Measurements from ENCODE around the gene BEX2.

The BEX2 gene

DNA sequence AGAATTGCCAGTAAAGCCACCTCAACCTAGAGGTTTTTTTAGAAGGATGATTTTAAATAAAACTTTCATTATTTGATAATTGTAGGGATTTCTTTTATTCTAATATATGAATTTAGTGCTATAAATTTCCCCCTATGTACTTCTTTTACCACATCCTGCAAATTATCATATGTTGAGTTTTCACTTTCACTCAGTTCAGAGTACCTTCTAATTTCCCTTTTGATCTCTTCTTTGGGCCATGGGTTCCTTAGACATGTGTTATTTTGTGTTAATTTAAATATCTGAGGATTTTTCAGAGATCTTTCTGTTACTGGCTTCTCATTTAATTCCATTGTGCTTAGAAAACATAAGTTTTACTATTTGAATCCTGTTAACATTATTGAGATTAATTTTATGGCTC lies 6.1 kb downstream of the BEX2 start:
- TF ChIP-seq CTCF (conservative IDR thresholded peaks at IDR 0.05; ENCODE audit: low read length) = no peak
- no peak overlapping the region for H3K4me3 ChIP-seq (ENCODE audit: low read length)
- DNase-seq (ENCODE audit: low read depth) = no peak

DNA sequence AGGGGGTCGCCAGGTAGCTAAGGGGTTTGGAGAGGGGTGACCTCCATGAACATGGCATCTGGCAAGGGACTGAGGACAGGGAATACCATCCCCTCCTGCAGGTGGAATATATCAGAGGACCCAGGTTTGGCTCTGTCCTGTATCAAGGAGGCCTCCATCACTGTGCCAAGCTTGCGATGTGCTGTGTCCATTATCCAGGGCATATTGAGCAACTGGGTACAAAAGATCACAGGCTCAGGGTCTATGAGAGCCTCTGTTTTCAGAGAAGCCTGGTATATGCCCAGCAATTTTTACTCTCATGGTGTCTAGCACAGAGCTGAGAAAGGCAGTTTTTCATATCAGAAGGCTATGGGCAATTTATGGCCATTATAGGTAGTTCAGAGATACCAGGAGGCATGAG lies 17.7 kb downstream of the BEX2 start:
- no peak overlapping the region for H3K4me3 ChIP-seq (ENCODE audit: low read length)
- DNase-seq (ENCODE audit: low read depth) = no peak
- no peak for TF ChIP-seq CTCF (conservative IDR thresholded peaks at IDR 0.05; ENCODE audit: low read length)

DNA sequence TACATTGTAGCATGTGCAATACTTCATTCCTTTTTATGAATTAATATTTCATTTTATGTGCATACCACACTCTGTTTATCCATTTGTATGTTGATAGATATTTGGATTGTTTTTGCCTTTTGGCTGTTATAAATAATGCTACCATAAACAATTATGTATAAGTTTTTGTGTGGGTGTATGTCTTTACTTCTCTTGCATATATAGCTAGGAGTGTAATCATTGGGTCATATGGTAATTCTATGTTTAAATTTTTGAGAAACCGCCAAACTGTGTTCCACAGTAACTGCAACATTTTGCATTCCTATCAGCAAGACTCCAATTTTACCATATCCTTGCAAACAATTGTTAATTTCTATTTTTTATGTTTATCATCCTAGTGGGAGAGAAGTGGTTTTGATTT lies 31.2 kb downstream of the BEX2 start:
- TF ChIP-seq CTCF (conservative IDR thresholded peaks at IDR 0.05; ENCODE audit: low read length) = no peak
- DNase-seq (ENCODE audit: low read depth) = no peak
- no peak overlapping the region for H3K4me3 ChIP-seq (ENCODE audit: low read length)

DNA sequence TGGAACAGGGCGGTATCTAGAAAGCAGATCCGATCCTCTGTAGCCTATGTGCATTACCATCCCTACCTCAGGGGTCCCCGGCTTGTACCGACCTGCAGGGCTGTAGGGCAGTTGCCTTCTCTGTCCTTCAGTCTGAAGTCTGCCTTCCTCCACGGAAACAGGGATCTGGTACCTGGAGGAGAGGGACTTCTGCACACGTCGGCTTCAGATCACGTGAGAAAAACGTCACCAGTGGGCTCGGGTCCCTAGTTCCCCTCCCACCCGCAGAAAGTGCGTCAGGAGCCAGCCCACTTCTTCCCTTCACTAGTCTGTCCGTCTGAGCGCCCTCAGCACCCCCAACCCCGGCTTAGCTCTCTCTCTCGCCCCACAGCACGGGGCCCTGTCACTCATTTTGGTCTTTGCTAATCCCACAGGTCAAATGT lies 34.2 kb downstream of the BEX2 start, which contains the start of gene TCEAL5:
Gene TCEAL5, minus strand, starts transcription at position 170 of the 422 bp plus-strand sequence. CDS start 2,187 bp downstream, outside the sequence.
- no peak for DNase-seq (ENCODE audit: low read depth)
- TF ChIP-seq CTCF (conservative IDR thresholded peaks at IDR 0.05; ENCODE audit: low read length) = no peak
- no peak within 1 kb of the TSS for H3K4me3 ChIP-seq (ENCODE audit: low read length)

- no peak for TF ChIP-seq CTCF (conservative IDR thresholded peaks at IDR 0.05; ENCODE audit: low read length)
- DNase-seq (ENCODE audit: low read depth) = no peak
- no peak overlapping the region for H3K4me3 ChIP-seq (ENCODE audit: low read length)
Observed at GRCh38 chrX:103275947-103276567, 34.7 kb downstream of the BEX2 start.

GRCh38 chrX:103274284-103274683 lies 36.5 kb downstream of the BEX2 start:
- no peak overlapping the region for H3K4me3 ChIP-seq (ENCODE audit: low read length)
- TF ChIP-seq CTCF (conservative IDR thresholded peaks at IDR 0.05; ENCODE audit: low read length) = no peak
- no peak for DNase-seq (ENCODE audit: low read depth)

Data from AG10803 (cell line).